DOHH2 (cell line): Measurements from ENCODE around the gene PLA2G6.

Source experiments
- H3F3A ChIP-seq: fragments of 200-600 bp; sonication (generic), shearing (Covaris generic); 2 replicates; pipeline ENCODE4 v1.6.0; 2016; ENCODE audit warnings: antibody characterized with exemption, mild to moderate bottlenecking; ENCODE audit not compliant: control insufficient read depth, insufficient read depth
- H3K27ac ChIP-seq: fragments of 200-600 bp; sonication (generic); 2 replicates; pipeline ENCODE4 v1.5.1; 2014; ENCODE audit warnings: low read depth, mild to moderate bottlenecking, low read length, moderate library complexity
- H3K27me3 ChIP-seq: fragments of 200-600 bp; sonication (generic); 2 replicates; pipeline ENCODE4 v1.6.1; 2014; ENCODE audit warnings: mild to moderate bottlenecking, low read length, mixed read lengths; ENCODE audit not compliant: control insufficient read depth
- H3K36me3 ChIP-seq: fragments of 200-600 bp; sonication (generic); 2 replicates; pipeline ENCODE4 v1.6.1; 2014; ENCODE audit warnings: mild to moderate bottlenecking, low read length, moderate library complexity, mixed read lengths; ENCODE audit not compliant: control insufficient read depth
- H3K4me1 ChIP-seq: fragments of 200-600 bp; sonication (generic); 2 replicates; pipeline ENCODE4 v1.6.1; 2014; ENCODE audit warnings: mild to moderate bottlenecking, low read length, mixed read lengths; ENCODE audit not compliant: control insufficient read depth
- H3K4me2 ChIP-seq: fragments of 200-600 bp; sonication (generic); 2 replicates; pipeline ENCODE4 v1.6.0; 2014; ENCODE audit warnings: mild to moderate bottlenecking, low read length, moderate library complexity
- H3K4me3 ChIP-seq: fragments of 200-600 bp; sonication (generic); 2 replicates; pipeline ENCODE4 v1.5.1; 2014; ENCODE audit warnings: mild to moderate bottlenecking, low read length, mixed read lengths
- H3K79me2 ChIP-seq: fragments of 200-600 bp; sonication (generic); 2 replicates; pipeline ENCODE4 v1.6.1; 2014; ENCODE audit warnings: mild to moderate bottlenecking, low read length, mixed read lengths; ENCODE audit not compliant: control insufficient read depth
- H3K9me2 ChIP-seq: fragments of 200-600 bp; sonication (generic); replicated peaks from 2 replicates; pipeline ENCODE4 v1.6.1; 2014; ENCODE audit warnings: mild to moderate bottlenecking, low read length, mixed read lengths; ENCODE audit not compliant: control insufficient read depth
- H3K9me3 ChIP-seq: fragments of 200-600 bp; sonication (generic); 2 replicates; pipeline ENCODE4 v1.6.1; 2014; ENCODE audit warnings: antibody characterized with exemption, low read length, mixed read lengths; ENCODE audit not compliant: control insufficient read depth, insufficient read depth
- H4K20me1 ChIP-seq: fragments of 200-600 bp; sonication (generic); 2 replicates; pipeline ENCODE4 v1.6.0; 2014; ENCODE audit warnings: low read depth, mild to moderate bottlenecking, antibody characterized with exemption, low read length, moderate library complexity; ENCODE audit not compliant: control insufficient read depth, insufficient read depth
- CTCF ChIP-seq: fragments of 200-600 bp; sonication (generic); IDR thresholded peaks from one replicate; pipeline ENCODE4 v1.5.1; 2014; ENCODE audit warnings: antibody characterized with exemption, mild to moderate bottlenecking, low read depth, low read length; ENCODE audit not compliant: poor library complexity, severe bottlenecking
- EZH2phosphoT487 ChIP-seq: fragments of 200-600 bp; sonication (generic); IDR thresholded peaks from 2 replicates; pipeline ENCODE4 v1.6.1; 2017; ENCODE audit warnings: borderline replicate concordance, mild to moderate bottlenecking, antibody characterized with exemption, low read length, moderate library complexity, mixed read lengths

The PLA2G6 gene

GRCh38 chr22:38181453-38182200, at the start of gene PLA2G6:
Gene PLA2G6, minus strand, starts transcription at chr22:38181830. Its CDS starts 12,404 bp downstream, at chr22:38169426.
- Histone ChIP-seq H3K36me3 (peaks cover 3% of the 10 kb centered on the region; the same call in 1 of the 2 replicates), H3K27ac (peak within 1 kb of the TSS; percentile 63), H3K4me2 (peak within 1 kb of the TSS; percentile 100), H3K27me3 (0 out of 2 replicates have a peak, but pooled peaks cover under 1% of the 10 kb centered on the region), H3K9me2 (no peaks in the 10 kb centered on the region), H3K4me1 (peaks cover 22% of the 10 kb centered on the region), H4K20me1 (no peaks in the 10 kb centered on the region), H3F3A (peaks cover 4% of the 10 kb centered on the region; the same call in 1 of the 2 replicates), H3K4me3 (peak within 1 kb of the TSS; percentile 93), H3K9me3 (no peaks in the 10 kb centered on the region), H3K79me2 (peaks cover 22% of the 10 kb centered on the region)
- TF ChIP-seq EZH2phosphoT487: no peak
- no peak for TF ChIP-seq CTCF

GRCh38 chr22:38230916-38231315, 49.3 kb upstream of the PLA2G6 start:
- H3K79me2 ChIP-seq: no peaks in the 10 kb centered on the region
- no peaks in the 10 kb centered on the region for H3K9me2 ChIP-seq
- H3F3A ChIP-seq: no peaks in the 10 kb centered on the region
- H3K9me3 ChIP-seq: no peaks in the 10 kb centered on the region
- no peaks in the 10 kb centered on the region for H3K27me3 ChIP-seq
- no peak overlapping the region for H3K4me3 ChIP-seq
- TF ChIP-seq EZH2phosphoT487: no peak
- TF ChIP-seq CTCF: no peak
- H4K20me1 ChIP-seq: no peaks in the 10 kb centered on the region
- H3K4me2 ChIP-seq: no peak overlapping the region
- H3K4me1 ChIP-seq: no peaks in the 10 kb centered on the region
- H3K27ac ChIP-seq: no peak overlapping the region
- H3K36me3 ChIP-seq: no peaks in the 10 kb centered on the region

- no peaks in the 10 kb centered on the region for H3F3A ChIP-seq
- TF ChIP-seq EZH2phosphoT487 (no peak), CTCF (peak; percentile 43)
- no peak overlapping the region for H3K4me3 ChIP-seq
- H4K20me1 ChIP-seq: no peaks in the 10 kb centered on the region
- no peaks in the 10 kb centered on the region for H3K9me2 ChIP-seq
- H3K9me3 ChIP-seq: no peaks in the 10 kb centered on the region
- no peak overlapping the region for H3K4me2 ChIP-seq
- H3K27ac ChIP-seq: no peak overlapping the region
- H3K27me3 ChIP-seq: no peaks in the 10 kb centered on the region
- no peaks in the 10 kb centered on the region for H3K4me1 ChIP-seq
- no peaks in the 10 kb centered on the region for H3K36me3 ChIP-seq
- H3K79me2 ChIP-seq: no peaks in the 10 kb centered on the region
Measured at GRCh38 chr22:38230108-38230825, 48.6 kb upstream of the PLA2G6 start.
